Suprapubic skin (tissue), 3 donors: ENCODE results near the gene TDO2.

Source experiments
- POLR2AphosphoS5 ChIP-seq, 3 donors: sonication (generic); formaldehyde crosslinking; IDR thresholded peaks; one replicate each; pipeline ENCODE4 v1.6.1; 2017; ENCODE audit warnings: antibody characterized with exemption in 3 of 3
- TF ChIP-seq, protein P1 (sequence below), 2 donors: fragments of 200-600 bp in 1 of 2; fragments of 450-650 bp in 1 of 2; sonication (generic) in 1 of 2; IDR thresholded peaks; one replicate each; pipeline ENCODE4 v1.5.1; 2016 to 2019; ENCODE audit warnings: antibody characterized with exemption in 2 of 2, mild to moderate bottlenecking in 1 of 2, moderate library complexity in 1 of 2

DNA sequence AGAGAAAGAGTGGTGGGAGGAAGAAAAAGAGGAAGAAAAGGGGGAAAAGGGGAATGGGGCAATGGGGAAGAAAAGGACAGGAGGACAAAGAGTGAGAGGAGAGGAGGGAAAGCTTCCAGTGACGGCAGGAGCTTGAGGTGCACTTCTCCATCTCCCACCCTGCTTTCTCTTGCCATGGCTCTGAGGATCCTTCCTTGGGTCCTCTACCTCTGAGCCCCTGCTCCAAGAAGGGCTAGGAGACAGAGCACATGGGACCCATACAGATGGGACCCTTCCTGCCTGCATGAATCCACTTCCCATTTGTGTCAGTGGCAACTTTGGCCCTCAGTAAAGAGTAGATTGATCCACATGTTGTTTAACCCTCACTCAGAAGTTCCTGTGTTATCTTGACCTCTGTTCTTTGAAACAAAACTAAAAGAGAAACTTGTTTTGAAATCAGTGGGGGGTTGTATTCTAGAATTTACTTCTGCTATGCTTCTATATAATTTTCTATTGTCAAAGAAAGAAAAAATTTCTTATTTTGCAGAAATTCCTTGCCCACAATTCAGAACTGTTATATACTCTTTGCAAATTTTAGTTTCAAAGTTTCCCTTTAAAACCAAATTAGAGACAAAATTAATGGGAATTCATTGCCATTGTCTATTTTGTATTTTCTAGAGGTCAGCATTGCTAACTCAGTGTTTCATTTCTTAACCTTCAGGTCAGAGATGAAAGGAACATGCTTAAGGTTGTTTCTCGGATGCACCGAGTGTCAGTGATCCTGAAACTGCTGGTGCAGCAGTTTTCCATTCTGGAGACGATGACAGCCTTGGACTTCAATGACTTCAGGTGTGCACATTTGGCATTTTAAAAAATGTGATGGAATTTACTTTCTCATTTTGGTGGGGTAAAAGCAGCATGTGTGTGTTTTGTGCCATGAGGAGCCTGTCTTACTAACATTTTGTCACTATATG lies 5.0 kb downstream of the TDO2 start:
- TF ChIP-seq, protein P1, sequence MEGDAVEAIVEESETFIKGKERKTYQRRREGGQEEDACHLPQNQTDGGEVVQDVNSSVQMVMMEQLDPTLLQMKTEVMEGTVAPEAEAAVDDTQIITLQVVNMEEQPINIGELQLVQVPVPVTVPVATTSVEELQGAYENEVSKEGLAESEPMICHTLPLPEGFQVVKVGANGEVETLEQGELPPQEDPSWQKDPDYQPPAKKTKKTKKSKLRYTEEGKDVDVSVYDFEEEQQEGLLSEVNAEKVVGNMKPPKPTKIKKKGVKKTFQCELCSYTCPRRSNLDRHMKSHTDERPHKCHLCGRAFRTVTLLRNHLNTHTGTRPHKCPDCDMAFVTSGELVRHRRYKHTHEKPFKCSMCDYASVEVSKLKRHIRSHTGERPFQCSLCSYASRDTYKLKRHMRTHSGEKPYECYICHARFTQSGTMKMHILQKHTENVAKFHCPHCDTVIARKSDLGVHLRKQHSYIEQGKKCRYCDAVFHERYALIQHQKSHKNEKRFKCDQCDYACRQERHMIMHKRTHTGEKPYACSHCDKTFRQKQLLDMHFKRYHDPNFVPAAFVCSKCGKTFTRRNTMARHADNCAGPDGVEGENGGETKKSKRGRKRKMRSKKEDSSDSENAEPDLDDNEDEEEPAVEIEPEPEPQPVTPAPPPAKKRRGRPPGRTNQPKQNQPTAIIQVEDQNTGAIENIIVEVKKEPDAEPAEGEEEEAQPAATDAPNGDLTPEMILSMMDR (IDR thresholded peaks at IDR 0.05), result no peak
- TF ChIP-seq POLR2AphosphoS5 (IDR thresholded peaks at IDR 0.05), result no peak
